Thyroid gland (tissue), 4 donors: ENCODE results near the gene HIVEP1.

ENCODE experiments used
- POLR2A ChIP-seq, 2 donors: fragments of 450-650 bp; IDR thresholded peaks; one replicate each; pipeline ENCODE4 v1.6.1; 2017; ENCODE audit warnings: antibody characterized with exemption in 2 of 2, mild to moderate bottlenecking in 2 of 2, moderate library complexity in 1 of 2
- TF ChIP-seq, protein P1 (sequence below), 6 experiments: fragments of 200-600 bp in 3 of 6; fragments of 450-650 bp in 3 of 6; sonication (generic) in 3 of 6; IDR thresholded peaks; one replicate each; pipeline ENCODE4 v1.5.1; 2016 to 2019; ENCODE audit warnings: antibody characterized with exemption in 6 of 6, mild to moderate bottlenecking in 2 of 6, inconsistent platforms in 1 of 6, moderate library complexity in 1 of 6

GRCh38 chr6:12185081-12185673 is 173.1 kb downstream of the HIVEP1 start:
- TF ChIP-seq, protein P1, sequence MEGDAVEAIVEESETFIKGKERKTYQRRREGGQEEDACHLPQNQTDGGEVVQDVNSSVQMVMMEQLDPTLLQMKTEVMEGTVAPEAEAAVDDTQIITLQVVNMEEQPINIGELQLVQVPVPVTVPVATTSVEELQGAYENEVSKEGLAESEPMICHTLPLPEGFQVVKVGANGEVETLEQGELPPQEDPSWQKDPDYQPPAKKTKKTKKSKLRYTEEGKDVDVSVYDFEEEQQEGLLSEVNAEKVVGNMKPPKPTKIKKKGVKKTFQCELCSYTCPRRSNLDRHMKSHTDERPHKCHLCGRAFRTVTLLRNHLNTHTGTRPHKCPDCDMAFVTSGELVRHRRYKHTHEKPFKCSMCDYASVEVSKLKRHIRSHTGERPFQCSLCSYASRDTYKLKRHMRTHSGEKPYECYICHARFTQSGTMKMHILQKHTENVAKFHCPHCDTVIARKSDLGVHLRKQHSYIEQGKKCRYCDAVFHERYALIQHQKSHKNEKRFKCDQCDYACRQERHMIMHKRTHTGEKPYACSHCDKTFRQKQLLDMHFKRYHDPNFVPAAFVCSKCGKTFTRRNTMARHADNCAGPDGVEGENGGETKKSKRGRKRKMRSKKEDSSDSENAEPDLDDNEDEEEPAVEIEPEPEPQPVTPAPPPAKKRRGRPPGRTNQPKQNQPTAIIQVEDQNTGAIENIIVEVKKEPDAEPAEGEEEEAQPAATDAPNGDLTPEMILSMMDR (IDR thresholded peaks at IDR 0.05), result no peak
- no peak for TF ChIP-seq POLR2A (IDR thresholded peaks at IDR 0.05)
